ENCODE measurements around the gene P2RY14.
A peak's percentile ranks its signal among the peaks of the same experiment; 100 is the strongest.

P2RY14 gene

DNA sequence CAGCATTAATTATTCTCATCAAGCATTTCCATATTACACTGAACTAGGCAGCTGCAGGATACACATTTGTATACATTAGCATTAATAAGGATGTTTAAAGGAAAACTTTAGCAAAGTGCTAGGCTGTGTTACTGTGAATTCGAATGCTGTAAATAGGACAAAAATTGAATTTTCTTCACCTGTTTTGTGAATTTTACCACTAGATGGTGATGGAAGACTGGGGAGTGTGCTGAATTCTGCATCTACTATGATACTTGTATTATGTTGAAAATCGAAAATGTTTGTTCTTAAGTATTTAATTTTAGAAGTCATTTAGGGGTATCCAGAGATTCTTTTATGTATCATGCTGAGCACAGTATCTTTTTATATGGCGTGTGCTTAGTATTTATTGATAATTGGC is 12.3 kb upstream of the P2RY14 start:
- Histone ChIP-seq H3K4me3 (ENCODE audit: low read length, poor library complexity, severe bottlenecking) (no peak overlapping the region), H3K27me3 (ENCODE audit: insufficient read depth, low read length, poor library complexity, severe bottlenecking) (no peaks in the 10 kb centered on the region), H3K79me2 (ENCODE audit: insufficient read depth, low read length) (no peaks in the 10 kb centered on the region)

DNA sequence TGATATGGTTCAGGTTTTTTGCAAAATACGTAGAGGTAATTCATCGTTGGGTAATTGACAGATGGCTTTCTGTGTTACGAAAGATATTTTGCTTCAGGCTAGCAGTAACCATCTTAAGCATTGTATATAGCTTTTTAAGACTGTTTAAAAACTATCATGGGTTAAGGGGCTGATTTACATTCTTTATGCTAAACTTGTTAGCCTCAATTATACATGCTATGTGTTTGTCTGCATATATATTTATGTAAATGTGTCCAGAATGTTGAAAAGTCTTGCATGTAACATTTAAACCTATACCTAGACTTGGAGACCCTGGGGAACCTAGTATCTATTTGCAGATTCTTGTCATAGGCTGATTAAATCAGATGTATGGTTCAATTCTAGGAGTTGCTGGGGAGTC is 11.1 kb upstream of the P2RY14 start:
- no peaks in the 10 kb centered on the region for H3K9me2 ChIP-seq (replicated peaks; ENCODE audit: low read depth, low read length)
- no peaks in the 10 kb centered on the region for H3F3A ChIP-seq (ENCODE audit: low read depth)
- H2AFZ ChIP-seq (ENCODE audit: low read length), result no peak overlapping the region
- no peak for TF ChIP-seq EZH2phosphoT487 (IDR thresholded peaks at IDR 0.05; ENCODE audit: borderline replicate concordance)
- TF ChIP-seq, protein P1, sequence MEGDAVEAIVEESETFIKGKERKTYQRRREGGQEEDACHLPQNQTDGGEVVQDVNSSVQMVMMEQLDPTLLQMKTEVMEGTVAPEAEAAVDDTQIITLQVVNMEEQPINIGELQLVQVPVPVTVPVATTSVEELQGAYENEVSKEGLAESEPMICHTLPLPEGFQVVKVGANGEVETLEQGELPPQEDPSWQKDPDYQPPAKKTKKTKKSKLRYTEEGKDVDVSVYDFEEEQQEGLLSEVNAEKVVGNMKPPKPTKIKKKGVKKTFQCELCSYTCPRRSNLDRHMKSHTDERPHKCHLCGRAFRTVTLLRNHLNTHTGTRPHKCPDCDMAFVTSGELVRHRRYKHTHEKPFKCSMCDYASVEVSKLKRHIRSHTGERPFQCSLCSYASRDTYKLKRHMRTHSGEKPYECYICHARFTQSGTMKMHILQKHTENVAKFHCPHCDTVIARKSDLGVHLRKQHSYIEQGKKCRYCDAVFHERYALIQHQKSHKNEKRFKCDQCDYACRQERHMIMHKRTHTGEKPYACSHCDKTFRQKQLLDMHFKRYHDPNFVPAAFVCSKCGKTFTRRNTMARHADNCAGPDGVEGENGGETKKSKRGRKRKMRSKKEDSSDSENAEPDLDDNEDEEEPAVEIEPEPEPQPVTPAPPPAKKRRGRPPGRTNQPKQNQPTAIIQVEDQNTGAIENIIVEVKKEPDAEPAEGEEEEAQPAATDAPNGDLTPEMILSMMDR (conservative IDR thresholded peaks at IDR 0.05; ENCODE audit: low read length), result no peak
- no peaks in the 10 kb centered on the region for H3K9me3 ChIP-seq (ENCODE audit: insufficient read depth, low read depth, low read length)
- H3K4me2 ChIP-seq (ENCODE audit: low read depth, low read length, poor library complexity, severe bottlenecking), result no peak overlapping the region
- no peaks in the 10 kb centered on the region for H4K20me1 ChIP-seq (ENCODE audit: insufficient read depth, low read length, poor library complexity, severe bottlenecking)
- no peak overlapping the region for H3K9ac ChIP-seq (ENCODE audit: low read depth, low read length, poor library complexity, severe bottlenecking)
- no peaks in the 10 kb centered on the region for H3K79me2 ChIP-seq (ENCODE audit: insufficient read depth, low read length)
- peaks cover 10% of the 10 kb centered on the region for H3K36me3 ChIP-seq (ENCODE audit: insufficient read depth, low read length)
- H3K27me3 ChIP-seq (ENCODE audit: insufficient read depth, low read length, poor library complexity, severe bottlenecking), result no peaks in the 10 kb centered on the region
- H3K4me3 ChIP-seq (ENCODE audit: low read length, poor library complexity, severe bottlenecking), result no peak overlapping the region
- H3K4me1 ChIP-seq (ENCODE audit: insufficient read depth, low read length, poor library complexity, severe bottlenecking), result no peaks in the 10 kb centered on the region

More for the DNA sequence above, 12.3 kb upstream of the P2RY14 start:
- TF ChIP-seq, protein P1 (conservative IDR thresholded peaks at IDR 0.05; ENCODE audit: low read length), result peak; percentile 55
- no peak for TF ChIP-seq EZH2phosphoT487 (IDR thresholded peaks at IDR 0.05; ENCODE audit: borderline replicate concordance)
- Histone ChIP-seq H3K4me1 (ENCODE audit: insufficient read depth, low read length, poor library complexity, severe bottlenecking) (no peaks in the 10 kb centered on the region), H3K9ac (ENCODE audit: low read depth, low read length, poor library complexity, severe bottlenecking) (no peak overlapping the region), H3K4me2 (ENCODE audit: low read depth, low read length, poor library complexity, severe bottlenecking) (no peak overlapping the region), H3F3A (ENCODE audit: low read depth) (no peaks in the 10 kb centered on the region), H3K9me3 (ENCODE audit: insufficient read depth, low read depth, low read length) (no peaks in the 10 kb centered on the region), H2AFZ (ENCODE audit: low read length) (no peak overlapping the region), H3K36me3 (ENCODE audit: insufficient read depth, low read length) (peaks cover 16% of the 10 kb centered on the region), H4K20me1 (ENCODE audit: insufficient read depth, low read length, poor library complexity, severe bottlenecking) (no peaks in the 10 kb centered on the region), H3K9me2 (replicated peaks; ENCODE audit: low read depth, low read length) (no peaks in the 10 kb centered on the region)

DNA sequence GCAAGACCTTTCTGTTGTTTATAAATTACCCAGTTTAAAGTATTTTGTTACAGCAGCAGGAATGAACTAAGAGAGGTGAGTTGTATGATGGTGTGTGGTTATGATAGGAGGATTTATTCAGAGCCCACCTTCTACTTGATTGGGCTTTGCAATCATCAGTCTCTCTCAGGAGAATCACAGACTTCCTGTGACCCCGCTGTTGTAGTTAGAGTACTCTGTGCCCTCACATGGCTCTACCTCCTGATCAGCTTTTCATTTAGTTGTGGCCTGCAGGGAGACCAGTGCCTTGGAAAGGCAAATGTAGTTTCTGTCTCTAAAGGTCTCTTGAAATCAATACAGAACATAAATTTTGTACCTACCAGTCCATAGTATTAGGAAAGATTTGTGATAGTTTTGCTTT is 7.6 kb upstream of the P2RY14 start:
- H2AFZ ChIP-seq (ENCODE audit: low read length), result no peak overlapping the region

More for the DNA sequence above, 7.6 kb upstream of the P2RY14 start:
- TF ChIP-seq, protein P1 (conservative IDR thresholded peaks at IDR 0.05; ENCODE audit: low read length), result no peak
- no peak for TF ChIP-seq EZH2phosphoT487 (IDR thresholded peaks at IDR 0.05; ENCODE audit: borderline replicate concordance)
- no peaks in the 10 kb centered on the region for H3K79me2 ChIP-seq (ENCODE audit: insufficient read depth, low read length)
- H3K27me3 ChIP-seq (ENCODE audit: insufficient read depth, low read length, poor library complexity, severe bottlenecking), result no peaks in the 10 kb centered on the region
- H3F3A ChIP-seq (ENCODE audit: low read depth), result no peaks in the 10 kb centered on the region
- no peak overlapping the region for H3K4me3 ChIP-seq (ENCODE audit: low read length, poor library complexity, severe bottlenecking)
- H3K4me2 ChIP-seq (ENCODE audit: low read depth, low read length, poor library complexity, severe bottlenecking), result no peak overlapping the region
- H4K20me1 ChIP-seq (ENCODE audit: insufficient read depth, low read length, poor library complexity, severe bottlenecking), result no peaks in the 10 kb centered on the region
- H3K9me3 ChIP-seq (ENCODE audit: insufficient read depth, low read depth, low read length), result no peaks in the 10 kb centered on the region
- peaks cover 8% of the 10 kb centered on the region for H3K4me1 ChIP-seq (ENCODE audit: insufficient read depth, low read length, poor library complexity, severe bottlenecking)
- no peak overlapping the region for H3K9ac ChIP-seq (ENCODE audit: low read depth, low read length, poor library complexity, severe bottlenecking)
- H3K36me3 ChIP-seq (ENCODE audit: insufficient read depth, low read length), result no peaks in the 10 kb centered on the region
- H3K9me2 ChIP-seq (replicated peaks; ENCODE audit: low read depth, low read length), result no peaks in the 10 kb centered on the region

All from Loucy (cell line).